Measurements from ENCODE around the gene MAP6D1.

The MAP6D1 gene

DNA sequence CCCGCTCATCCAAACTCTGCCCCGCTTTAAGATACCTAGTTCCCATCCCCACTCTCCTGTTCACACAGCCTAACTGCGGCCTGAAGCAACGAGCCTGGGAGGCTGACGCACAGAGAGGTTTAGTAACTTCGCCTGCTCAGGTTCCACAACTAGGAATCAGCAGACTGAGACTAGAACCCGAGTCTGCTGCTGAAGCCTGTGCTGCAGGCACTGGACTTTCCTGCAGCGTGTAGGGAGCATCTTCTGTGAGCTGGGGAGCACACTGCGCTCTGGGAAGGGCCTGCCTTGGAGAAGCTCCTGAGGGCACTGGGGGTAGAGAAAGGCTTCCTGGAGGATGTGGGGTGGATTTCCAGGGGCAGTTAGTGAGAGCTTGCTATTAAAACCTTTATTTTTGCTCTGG lies 4.8 kb upstream of the MAP6D1 start:
- no peaks in the 10 kb centered on the region for H3K27me3 ChIP-seq (ENCODE audit: insufficient read depth, low read length, poor library complexity, severe bottlenecking)
- H3K4me3 ChIP-seq (ENCODE audit: low read length, poor library complexity, severe bottlenecking), result no peak overlapping the region
- no peaks in the 10 kb centered on the region for H3K4me1 ChIP-seq (ENCODE audit: insufficient read depth, low read length, poor library complexity, severe bottlenecking)
- TF ChIP-seq, protein P1, sequence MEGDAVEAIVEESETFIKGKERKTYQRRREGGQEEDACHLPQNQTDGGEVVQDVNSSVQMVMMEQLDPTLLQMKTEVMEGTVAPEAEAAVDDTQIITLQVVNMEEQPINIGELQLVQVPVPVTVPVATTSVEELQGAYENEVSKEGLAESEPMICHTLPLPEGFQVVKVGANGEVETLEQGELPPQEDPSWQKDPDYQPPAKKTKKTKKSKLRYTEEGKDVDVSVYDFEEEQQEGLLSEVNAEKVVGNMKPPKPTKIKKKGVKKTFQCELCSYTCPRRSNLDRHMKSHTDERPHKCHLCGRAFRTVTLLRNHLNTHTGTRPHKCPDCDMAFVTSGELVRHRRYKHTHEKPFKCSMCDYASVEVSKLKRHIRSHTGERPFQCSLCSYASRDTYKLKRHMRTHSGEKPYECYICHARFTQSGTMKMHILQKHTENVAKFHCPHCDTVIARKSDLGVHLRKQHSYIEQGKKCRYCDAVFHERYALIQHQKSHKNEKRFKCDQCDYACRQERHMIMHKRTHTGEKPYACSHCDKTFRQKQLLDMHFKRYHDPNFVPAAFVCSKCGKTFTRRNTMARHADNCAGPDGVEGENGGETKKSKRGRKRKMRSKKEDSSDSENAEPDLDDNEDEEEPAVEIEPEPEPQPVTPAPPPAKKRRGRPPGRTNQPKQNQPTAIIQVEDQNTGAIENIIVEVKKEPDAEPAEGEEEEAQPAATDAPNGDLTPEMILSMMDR (conservative IDR thresholded peaks at IDR 0.05; ENCODE audit: low read length), result no peak
- no peak for TF ChIP-seq EZH2phosphoT487 (IDR thresholded peaks at IDR 0.05; ENCODE audit: borderline replicate concordance)
- no peaks in the 10 kb centered on the region for H3K9me3 ChIP-seq (ENCODE audit: insufficient read depth, low read depth, low read length)
- no peak overlapping the region for H3K9ac ChIP-seq (ENCODE audit: low read depth, low read length, poor library complexity, severe bottlenecking)
- H3F3A ChIP-seq (ENCODE audit: low read depth), result no peaks in the 10 kb centered on the region
- no peaks in the 10 kb centered on the region for H3K9me2 ChIP-seq (replicated peaks; ENCODE audit: low read depth, low read length)
- H3K36me3 ChIP-seq (ENCODE audit: insufficient read depth, low read length), result peaks cover 60% of the 10 kb centered on the region
- H2AFZ ChIP-seq (ENCODE audit: low read length), result no peak overlapping the region
- H3K79me2 ChIP-seq (ENCODE audit: insufficient read depth, low read length), result no peaks in the 10 kb centered on the region
- no peaks in the 10 kb centered on the region for H4K20me1 ChIP-seq (ENCODE audit: insufficient read depth, low read length, poor library complexity, severe bottlenecking)
- no peak overlapping the region for H3K4me2 ChIP-seq (ENCODE audit: low read depth, low read length, poor library complexity, severe bottlenecking)

DNA sequence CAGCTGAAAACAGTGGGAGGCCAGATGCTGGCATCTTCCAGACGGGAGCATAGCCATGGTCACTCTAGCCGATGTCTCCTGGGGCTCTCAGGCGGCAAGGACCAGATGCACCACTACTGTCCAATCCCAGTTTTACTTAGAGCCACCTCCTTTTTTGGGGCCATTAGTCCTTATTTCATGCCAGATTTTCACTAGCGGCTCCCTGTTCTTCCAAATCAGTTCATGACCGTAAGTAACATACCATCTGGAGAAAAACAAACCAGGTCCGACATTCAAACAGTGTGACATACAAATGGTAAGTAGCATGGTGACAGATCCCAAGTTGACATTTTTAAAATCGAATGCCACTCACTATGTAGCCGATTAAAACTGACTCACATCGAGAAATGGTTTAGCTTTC lies 4.1 kb upstream of the MAP6D1 start:
- H4K20me1 ChIP-seq (ENCODE audit: insufficient read depth, low read length, poor library complexity, severe bottlenecking), result no peaks in the 10 kb centered on the region
- no peaks in the 10 kb centered on the region for H3K9me2 ChIP-seq (replicated peaks; ENCODE audit: low read depth, low read length)
- H3K9ac ChIP-seq (ENCODE audit: low read depth, low read length, poor library complexity, severe bottlenecking), result no peak overlapping the region
- peaks cover 60% of the 10 kb centered on the region for H3K36me3 ChIP-seq (ENCODE audit: insufficient read depth, low read length)
- no peaks in the 10 kb centered on the region for H3K9me3 ChIP-seq (ENCODE audit: insufficient read depth, low read depth, low read length)
- no peak overlapping the region for H2AFZ ChIP-seq (ENCODE audit: low read length)
- no peaks in the 10 kb centered on the region for H3K27me3 ChIP-seq (ENCODE audit: insufficient read depth, low read length, poor library complexity, severe bottlenecking)
- TF ChIP-seq, protein P1 (conservative IDR thresholded peaks at IDR 0.05; ENCODE audit: low read length), result no peak
- no peak for TF ChIP-seq EZH2phosphoT487 (IDR thresholded peaks at IDR 0.05; ENCODE audit: borderline replicate concordance)
- H3K79me2 ChIP-seq (ENCODE audit: insufficient read depth, low read length), result no peaks in the 10 kb centered on the region
- no peak overlapping the region for H3K4me2 ChIP-seq (ENCODE audit: low read depth, low read length, poor library complexity, severe bottlenecking)
- H3F3A ChIP-seq (ENCODE audit: low read depth), result no peaks in the 10 kb centered on the region
- no peaks in the 10 kb centered on the region for H3K4me1 ChIP-seq (ENCODE audit: insufficient read depth, low read length, poor library complexity, severe bottlenecking)
- no peak overlapping the region for H3K4me3 ChIP-seq (ENCODE audit: low read length, poor library complexity, severe bottlenecking)

DNA sequence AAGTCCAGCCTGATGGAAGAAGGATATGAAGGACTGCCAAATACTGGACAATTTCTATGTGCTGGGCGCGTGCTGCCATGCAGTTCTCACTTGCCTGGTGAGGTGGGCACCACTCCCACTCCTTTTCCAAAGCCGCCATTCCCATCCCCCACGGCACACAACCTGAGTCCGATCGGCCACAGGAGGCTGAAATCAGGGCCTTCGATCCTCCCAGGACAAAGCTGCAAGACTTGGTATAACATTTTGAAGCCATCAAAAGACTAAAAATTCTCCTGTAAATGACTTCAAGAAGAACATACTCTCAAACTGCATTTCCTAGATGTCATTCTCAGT lies 3.1 kb upstream of the MAP6D1 start:
- Histone ChIP-seq H3K9me2 (replicated peaks; ENCODE audit: low read depth, low read length) (no peaks in the 10 kb centered on the region), H3K9me3 (ENCODE audit: insufficient read depth, low read depth, low read length) (no peaks in the 10 kb centered on the region), H4K20me1 (ENCODE audit: insufficient read depth, low read length, poor library complexity, severe bottlenecking) (no peaks in the 10 kb centered on the region), H3K36me3 (ENCODE audit: insufficient read depth, low read length) (peaks cover 51% of the 10 kb centered on the region), H2AFZ (ENCODE audit: low read length) (no peak overlapping the region), H3K9ac (ENCODE audit: low read depth, low read length, poor library complexity, severe bottlenecking) (no peak overlapping the region), H3K4me2 (ENCODE audit: low read depth, low read length, poor library complexity, severe bottlenecking) (no peak overlapping the region), H3F3A (ENCODE audit: low read depth) (no peaks in the 10 kb centered on the region), H3K4me3 (ENCODE audit: low read length, poor library complexity, severe bottlenecking) (no peak overlapping the region), H3K79me2 (ENCODE audit: insufficient read depth, low read length) (no peaks in the 10 kb centered on the region), H3K4me1 (ENCODE audit: insufficient read depth, low read length, poor library complexity, severe bottlenecking) (no peaks in the 10 kb centered on the region), H3K27me3 (ENCODE audit: insufficient read depth, low read length, poor library complexity, severe bottlenecking) (no peaks in the 10 kb centered on the region)
- TF ChIP-seq EZH2phosphoT487 (IDR thresholded peaks at IDR 0.05; ENCODE audit: borderline replicate concordance), result no peak
- TF ChIP-seq, protein P1 (conservative IDR thresholded peaks at IDR 0.05; ENCODE audit: low read length), result no peak

Measured in Loucy (cell line).